IMR-90 (cell line): ENCODE data around the gene CCN5. TPM values are rescaled to one million over a fixed set of nuclear protein-coding genes. Genes with fewer than 3 reads are reported as not detected.

Experiments used
- ATAC-seq: fragments of 200-7000 bp; cut with Tn5 transposase; 2 replicates; pipeline ENCODE4 v1.9.1; 2020; ENCODE audit warnings: low read depth, mild to moderate bottlenecking, moderate library complexity
- BruUV-seq: library from RNA; stranded (reverse); fragments of 400-500 nt; replicated peaks from 2 replicates; lab custom pipeline; 2021; lab: Mats Ljungman, UMichigan
- CTCF ChIA-PET: fragments of 300-600 bp; formaldehyde crosslinking; extraction: SDS; loops from one replicate; lab custom pipeline; 2021; ENCODE audit warnings: antibody characterized with exemption; lab: Yijun Ruan, JAX
- POLR2A ChIA-PET: fragments of 300-600 bp; sonication (Branson Sonifier 250); formaldehyde crosslinking; loops from one replicate; lab custom pipeline; 2022; ENCODE audit warnings: antibody characterized with exemption; ENCODE audit not compliant: unreplicated experiment; lab: Charles Lee
- DNase-seq: peaks from one replicate; pipeline ENCODE4 v3.0.0; 2013
- H2AFZ ChIP-seq: replicated peaks from 2 replicates; pipeline ENCODE3; 2013; ENCODE audit warnings: low read length, mild to moderate bottlenecking; ENCODE audit not compliant: poor library complexity
- H2AK5ac ChIP-seq: 2 replicates; pipeline ENCODE4 v1.6.1; 2013; ENCODE audit warnings: low read depth, low read length, inconsistent platforms
- H2AK9ac ChIP-seq: replicated peaks from 2 replicates; pipeline ENCODE3; 2013; ENCODE audit warnings: mild to moderate bottlenecking, low read depth, low read length, moderate library complexity; ENCODE audit not compliant: poor library complexity
- H2BK120ac ChIP-seq: 2 replicates; pipeline ENCODE4 v1.6.1; 2013; ENCODE audit warnings: low read depth, low read length, inconsistent platforms
- H2BK15ac ChIP-seq: 3 replicates; pipeline ENCODE4 v1.6.1; 2013; ENCODE audit warnings: low read depth, low read length, inconsistent platforms
- H2BK20ac ChIP-seq: 2 replicates; pipeline ENCODE4 v1.6.1; 2013; ENCODE audit warnings: low read depth, mild to moderate bottlenecking, inconsistent platforms, low read length, moderate library complexity
- H2BK5ac ChIP-seq: 2 replicates; pipeline ENCODE4 v1.6.1; 2013; ENCODE audit warnings: mild to moderate bottlenecking, low read depth, low read length, inconsistent platforms; ENCODE audit not compliant: poor library complexity, severe bottlenecking
- H3K14ac ChIP-seq: replicated peaks from 2 replicates; pipeline ENCODE4 v1.6.1; 2013; ENCODE audit warnings: low read depth, low read length, inconsistent platforms
- H3K18ac ChIP-seq: 2 replicates; pipeline ENCODE4 v1.6.1; 2013; ENCODE audit warnings: low read depth, low read length, control low read depth
- H3K23ac ChIP-seq: 2 replicates; pipeline ENCODE4 v1.6.1; 2013; ENCODE audit warnings: low read depth, low read length, inconsistent platforms
- H3K27ac ChIP-seq: 2 replicates; pipeline ENCODE4 v1.5.1; 2013; ENCODE audit warnings: mild to moderate bottlenecking, control low read depth, low read length; ENCODE audit not compliant: insufficient read depth
- H3K27me3 ChIP-seq: 2 replicates; pipeline ENCODE4 v1.6.1; 2013; ENCODE audit warnings: low read length; ENCODE audit not compliant: control insufficient read depth, insufficient read depth
- H3K36me3 ChIP-seq: 2 replicates; pipeline ENCODE4 v1.6.1; 2013; ENCODE audit warnings: low read length, mixed read lengths; ENCODE audit not compliant: control insufficient read depth, insufficient read depth
- H3K4ac ChIP-seq: 2 replicates; pipeline ENCODE4 v1.6.1; 2013; ENCODE audit warnings: low read depth, low read length, inconsistent platforms
- H3K4me1 ChIP-seq: 2 replicates; pipeline ENCODE4 v1.6.1; 2013; ENCODE audit warnings: low read length, mixed read lengths; ENCODE audit not compliant: control insufficient read depth, insufficient read depth
- H3K4me2 ChIP-seq: 2 replicates; pipeline ENCODE4 v1.6.1; 2013; ENCODE audit warnings: low read depth, mild to moderate bottlenecking, control low read depth, low read length, moderate library complexity
- H3K4me3 ChIP-seq: 2 replicates; pipeline ENCODE4 v1.5.1; 2013; ENCODE audit warnings: low read depth, mild to moderate bottlenecking, control low read depth, low read length, moderate library complexity; ENCODE audit not compliant: insufficient read depth
- H3K56ac ChIP-seq: 2 replicates; pipeline ENCODE4 v1.6.1; 2013; ENCODE audit warnings: low read length, inconsistent platforms; ENCODE audit not compliant: insufficient read depth; ENCODE audit errors: extremely low read depth
- H3K79me1 ChIP-seq, 2 experiments: 2 replicates each; pipeline ENCODE4 v1.6.1; 2013; ENCODE audit warnings: low read length in 2 of 2, inconsistent platforms in 1 of 2, low read depth in 1 of 2
- H3K9ac ChIP-seq: 2 replicates; pipeline ENCODE4 v1.6.1; 2013; ENCODE audit warnings: low read depth, low read length, control low read depth
- H3K9me1 ChIP-seq: 2 replicates; pipeline ENCODE4 v1.6.1; 2013; ENCODE audit warnings: low read length, inconsistent platforms; ENCODE audit not compliant: insufficient read depth
- H3K9me3 ChIP-seq: 2 replicates; pipeline ENCODE4 v1.6.1; 2013; ENCODE audit warnings: low read length; ENCODE audit not compliant: control insufficient read depth, insufficient read depth
- H4K20me1 ChIP-seq: 2 replicates; pipeline ENCODE4 v1.6.1; 2013; ENCODE audit warnings: low read length, inconsistent platforms; ENCODE audit not compliant: insufficient read depth
- H4K5ac ChIP-seq: 2 replicates; pipeline ENCODE4 v1.6.1; 2013; ENCODE audit warnings: mild to moderate bottlenecking, low read depth, low read length, control low read depth
- H4K8ac ChIP-seq, 2 experiments: 2 replicates each; pipeline ENCODE4 v1.6.1; 2013; ENCODE audit warnings: low read depth in 2 of 2, low read length in 2 of 2, control low read depth in 1 of 2, inconsistent platforms in 1 of 2
- H4K91ac ChIP-seq: 2 replicates; pipeline ENCODE4 v1.6.1; 2013; ENCODE audit warnings: low read depth, low read length, inconsistent platforms; ENCODE audit not compliant: insufficient read depth
- BHLHE40 ChIP-seq: fragments of 150-350 bp; IDR thresholded peaks from 2 replicates; pipeline ENCODE4 v1.6.1; 2016; ENCODE audit warnings: mild to moderate bottlenecking, low read depth, low read length
- CEBPB ChIP-seq: IDR thresholded peaks from 2 replicates; pipeline ENCODE4 v1.6.1; 2012; ENCODE audit warnings: low read depth, low read length, improper control_type of control experiment
- CHD1 ChIP-seq: IDR thresholded peaks from 2 replicates; pipeline ENCODE4 v1.6.1; 2012; ENCODE audit warnings: low read depth, low read length, improper control_type of control experiment
- FOS ChIP-seq: fragments of 150-350 bp; IDR thresholded peaks from 2 replicates; pipeline ENCODE4 v1.6.1; 2016; ENCODE audit warnings: low read depth, low read length
- MAFK ChIP-seq: IDR thresholded peaks from 2 replicates; pipeline ENCODE4 v1.6.1; 2012; ENCODE audit warnings: low read depth, low read length, improper control_type of control experiment
- MAZ ChIP-seq: IDR thresholded peaks from 2 replicates; pipeline ENCODE4 v1.6.1; 2012; ENCODE audit warnings: low read depth, mild to moderate bottlenecking, low read length, improper control_type of control experiment, moderate library complexity, borderline replicate concordance
- MXI1 ChIP-seq: IDR thresholded peaks from 2 replicates; pipeline ENCODE4 v1.6.1; 2012; ENCODE audit warnings: low read depth, mild to moderate bottlenecking, low read length, moderate library complexity, borderline replicate concordance
- NFE2L2 ChIP-seq: fragments of 150-350 bp; IDR thresholded peaks from 2 replicates; pipeline ENCODE4 v1.6.1; 2016; ENCODE audit warnings: low read depth, mild to moderate bottlenecking, low read length
- POLR2A ChIP-seq: IDR thresholded peaks from 2 replicates; pipeline ENCODE4 v1.6.1; 2012; ENCODE audit warnings: mild to moderate bottlenecking, low read depth, low read length
- RAD21 ChIP-seq: IDR thresholded peaks from 2 replicates; pipeline ENCODE4 v1.6.1; 2012; ENCODE audit warnings: low read length, improper control_type of control experiment
- RCOR1 ChIP-seq: IDR thresholded peaks from 2 replicates; pipeline ENCODE4 v1.6.1; 2012; ENCODE audit warnings: mild to moderate bottlenecking, low read length, improper control_type of control experiment; ENCODE audit not compliant: insufficient replicate concordance
- RFX5 ChIP-seq: IDR thresholded peaks from 2 replicates; pipeline ENCODE4 v1.8.0; 2012; ENCODE audit warnings: low read depth, mild to moderate bottlenecking, low read length, moderate library complexity
- SMC3 ChIP-seq: fragments of 150-350 bp; IDR thresholded peaks from 2 replicates; pipeline ENCODE4 v1.6.1; 2016; ENCODE audit warnings: low read depth, mild to moderate bottlenecking, antibody characterized with exemption, low read length, moderate library complexity
- WGBS, 2 experiments: methylation state at CpG; one replicate each; pipeline versions ENCODE4 v1.1.5 to v1.1.7; 2013; ENCODE audit warnings: missing lambda C conversion rate in 2 of 2; ENCODE audit not compliant: insufficient read length in 1 of 2; ENCODE audit errors: extremely low coverage in 2 of 2; 5-methylcytosine and 5-hydroxymethylcytosine counted together
- dilution Hi-C: fragments of 300-500 bp; cut with HindIII; formaldehyde crosslinking; loops from one replicate; pipeline ENCODE4 v1.14.3; 2018; ENCODE audit warnings: low sequenced_read_pairs; ENCODE audit not compliant: unreplicated experiment
- in situ Hi-C: fragments of 300-500 bp; cut with MboI; formaldehyde crosslinking; loops from 3 replicates; pipeline ENCODE4 v1.14.3; 2019; ENCODE audit warnings: low sequenced_read_pairs, inconsistent platforms, mixed read lengths
- intact Hi-C: fragments of 100-400 bp; cut with micrococcal nuclease; formaldehyde crosslinking; loops from 2 replicates; pipeline ENCODE4 v1.10.0; 2022
- polyA plus RNA-seq, 3 experiments: library from polyadenylated mRNA; depleted of rRNA; stranded (reverse); fragments of >200 nt; gene quantifications; 2 replicates each; pipeline ENCODE4 v1.2.3, GENCODE V29; 2012; ENCODE audit warnings: low replicate concordance in 1 of 3
- total RNA-seq: library from RNA; depleted of rRNA; stranded (reverse); fragments of >200 nt; gene quantifications from 2 replicates; pipeline ENCODE4 v1.2.3, GENCODE V29; 2012
- TF ChIP-seq, protein P1 (sequence below): conservative IDR thresholded peaks from 2 replicates; pipeline ENCODE4 v1.5.1; 2012; ENCODE audit warnings: mild to moderate bottlenecking, low read depth, low read length, improper control_type of control experiment
- TF ChIP-seq, protein P2 (sequence below): fragments of 150-350 bp; IDR thresholded peaks from 2 replicates; pipeline ENCODE4 v1.6.1; 2016; ENCODE audit warnings: low read depth, mild to moderate bottlenecking, low read length, moderate library complexity, borderline replicate concordance
- TF ChIP-seq, protein P3 (sequence below): fragments of 150-350 bp; IDR thresholded peaks from 2 replicates; pipeline ENCODE4 v1.6.1; 2017; ENCODE audit warnings: mild to moderate bottlenecking, antibody characterized with exemption, low read length, low read depth

CCN5 gene
- total and polyA plus RNA-seq, 2 of the 4 experiments (the other 2 are of a cell fraction): not detected

DNA sequence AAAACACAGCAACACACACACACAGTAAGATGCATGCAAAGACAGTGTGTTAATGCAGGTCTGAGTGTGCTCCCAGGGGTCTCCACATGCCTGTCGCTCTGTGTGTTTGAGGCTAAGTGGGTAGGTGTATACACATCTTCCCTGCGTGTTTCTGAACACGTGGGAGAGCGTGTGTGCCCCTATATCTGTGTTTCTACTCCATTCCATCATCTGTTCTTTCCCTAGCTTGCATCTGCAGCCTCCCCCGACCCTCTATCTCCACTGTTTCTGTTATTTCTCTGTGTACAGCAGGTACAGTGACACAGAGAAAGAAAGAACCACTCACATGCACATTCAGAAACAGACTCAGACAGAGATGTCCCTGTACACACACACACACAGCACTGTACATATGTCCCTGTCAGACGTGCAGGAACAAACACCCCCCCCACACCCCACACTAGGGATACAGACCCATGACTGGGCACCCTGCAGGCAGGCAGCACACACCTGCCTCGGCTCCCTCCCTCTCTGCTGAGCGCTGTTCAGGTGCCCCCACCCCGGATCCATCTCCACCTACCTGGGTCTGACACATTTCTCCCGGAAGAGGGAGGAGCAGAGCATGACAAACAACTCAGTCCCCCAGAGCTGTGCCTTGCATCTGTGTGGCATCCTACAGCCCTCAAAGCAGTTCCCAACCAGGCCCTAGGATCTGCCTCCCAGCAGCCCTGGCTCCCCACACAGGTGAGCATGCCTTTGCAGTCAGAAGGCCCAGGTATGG is 58.1 kb downstream of the CCN5 start:
- Histone ChIP-seq H3K56ac (no peak overlapping the region), H3K4me2 (no peak overlapping the region), H2AFZ (no peak overlapping the region), H3K4ac (no peak overlapping the region), H4K91ac (no peak overlapping the region), H3K23ac (no peak overlapping the region), H3K4me3 (no peak overlapping the region), H3K27ac (no peak overlapping the region), H3K4me1 (no peaks in the 10 kb centered on the region), H4K5ac (no peak overlapping the region), H3K9ac (no peak overlapping the region), H2BK120ac (no peak overlapping the region), H4K20me1 (no peaks in the 10 kb centered on the region), H3K79me1 (no peaks in the 10 kb centered on the region), H2BK15ac (no peak overlapping the region), H3K36me3 (no peaks in the 10 kb centered on the region), H3K9me3 (no peaks in the 10 kb centered on the region), H3K14ac (no peak overlapping the region), H2AK9ac (no peak overlapping the region), H4K8ac (no peak overlapping the region), H2BK20ac (no peak overlapping the region), H2AK5ac (no peak overlapping the region), H3K18ac (no peak overlapping the region), H2BK5ac (no peak overlapping the region), H3K27me3 (peaks cover 25% of the 10 kb centered on the region), H3K9me1 (no peaks in the 10 kb centered on the region; the same call in 1 of the 2 replicates)
- DNase-seq (no peak), ATAC-seq (no peak)
- in situ Hi-C loops (no loop called here), intact Hi-C loops (no loop called here), dilution Hi-C loops (no loop called here)
- POLR2A ChIA-PET: no interaction called here
- CTCF ChIA-PET: no interaction called here
- no peak for TF ChIP-seq RAD21
- TF ChIP-seq MXI1: no peak
- no peak for TF ChIP-seq NFE2L2
- no peak for TF ChIP-seq CEBPB
- no peak for TF ChIP-seq FOS
- TF ChIP-seq RCOR1: no peak
- no peak for TF ChIP-seq POLR2A
- TF ChIP-seq MAFK: no peak
- TF ChIP-seq, protein P1, sequence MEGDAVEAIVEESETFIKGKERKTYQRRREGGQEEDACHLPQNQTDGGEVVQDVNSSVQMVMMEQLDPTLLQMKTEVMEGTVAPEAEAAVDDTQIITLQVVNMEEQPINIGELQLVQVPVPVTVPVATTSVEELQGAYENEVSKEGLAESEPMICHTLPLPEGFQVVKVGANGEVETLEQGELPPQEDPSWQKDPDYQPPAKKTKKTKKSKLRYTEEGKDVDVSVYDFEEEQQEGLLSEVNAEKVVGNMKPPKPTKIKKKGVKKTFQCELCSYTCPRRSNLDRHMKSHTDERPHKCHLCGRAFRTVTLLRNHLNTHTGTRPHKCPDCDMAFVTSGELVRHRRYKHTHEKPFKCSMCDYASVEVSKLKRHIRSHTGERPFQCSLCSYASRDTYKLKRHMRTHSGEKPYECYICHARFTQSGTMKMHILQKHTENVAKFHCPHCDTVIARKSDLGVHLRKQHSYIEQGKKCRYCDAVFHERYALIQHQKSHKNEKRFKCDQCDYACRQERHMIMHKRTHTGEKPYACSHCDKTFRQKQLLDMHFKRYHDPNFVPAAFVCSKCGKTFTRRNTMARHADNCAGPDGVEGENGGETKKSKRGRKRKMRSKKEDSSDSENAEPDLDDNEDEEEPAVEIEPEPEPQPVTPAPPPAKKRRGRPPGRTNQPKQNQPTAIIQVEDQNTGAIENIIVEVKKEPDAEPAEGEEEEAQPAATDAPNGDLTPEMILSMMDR: no peak
- no peak for TF ChIP-seq SMC3
- TF ChIP-seq BHLHE40: no peak
- TF ChIP-seq RFX5: no peak
- TF ChIP-seq CHD1: no peak
- no peak for TF ChIP-seq MAZ
- TF ChIP-seq, protein P2, sequence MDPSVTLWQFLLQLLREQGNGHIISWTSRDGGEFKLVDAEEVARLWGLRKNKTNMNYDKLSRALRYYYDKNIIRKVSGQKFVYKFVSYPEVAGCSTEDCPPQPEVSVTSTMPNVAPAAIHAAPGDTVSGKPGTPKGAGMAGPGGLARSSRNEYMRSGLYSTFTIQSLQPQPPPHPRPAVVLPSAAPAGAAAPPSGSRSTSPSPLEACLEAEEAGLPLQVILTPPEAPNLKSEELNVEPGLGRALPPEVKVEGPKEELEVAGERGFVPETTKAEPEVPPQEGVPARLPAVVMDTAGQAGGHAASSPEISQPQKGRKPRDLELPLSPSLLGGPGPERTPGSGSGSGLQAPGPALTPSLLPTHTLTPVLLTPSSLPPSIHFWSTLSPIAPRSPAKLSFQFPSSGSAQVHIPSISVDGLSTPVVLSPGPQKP: no peak
- TF ChIP-seq, protein P3, sequence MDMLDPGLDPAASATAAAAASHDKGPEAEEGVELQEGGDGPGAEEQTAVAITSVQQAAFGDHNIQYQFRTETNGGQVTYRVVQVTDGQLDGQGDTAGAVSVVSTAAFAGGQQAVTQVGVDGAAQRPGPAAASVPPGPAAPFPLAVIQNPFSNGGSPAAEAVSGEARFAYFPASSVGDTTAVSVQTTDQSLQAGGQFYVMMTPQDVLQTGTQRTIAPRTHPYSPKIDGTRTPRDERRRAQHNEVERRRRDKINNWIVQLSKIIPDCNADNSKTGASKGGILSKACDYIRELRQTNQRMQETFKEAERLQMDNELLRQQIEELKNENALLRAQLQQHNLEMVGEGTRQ: no peak
- no TSS peak for BruUV-seq
- 10% methylated on average over 1 of the region's 10 CpGs; no CpG with 5 or more reads in 1 of the 2 experiments for WGBS, 2 experiments
